Hepatocyte (in vitro differentiated cells): ENCODE results near the gene DNAAF8. TPM values are rescaled to one million over a fixed set of nuclear protein-coding genes. Genes with fewer than 3 reads are reported as not detected.

Source experiments
- DNase-seq: peaks from one replicate; pipeline ENCODE4 v3.0.0-alpha.2; 2016; ENCODE audit warnings: low spot score
- H2AFZ ChIP-seq: fragments of 200-600 bp; sonication (generic); 2 replicates; pipeline ENCODE4 v1.6.0; 2016; ENCODE audit warnings: antibody characterized with exemption, mild to moderate bottlenecking
- H3K27ac ChIP-seq: fragments of 200-600 bp; sonication (generic); 2 replicates; pipeline ENCODE4 v1.5.1; 2016; ENCODE audit warnings: mild to moderate bottlenecking
- H3K27me3 ChIP-seq: fragments of 200-600 bp; sonication (generic); 2 replicates; pipeline ENCODE4 v1.6.1; 2016
- H3K36me3 ChIP-seq: fragments of 200-600 bp; sonication (generic); replicated peaks from 2 replicates; pipeline ENCODE4 v1.5.1; 2016; ENCODE audit warnings: low read depth; ENCODE audit not compliant: insufficient read depth
- H3K4me1 ChIP-seq: fragments of 200-600 bp; sonication (generic); 2 replicates; pipeline ENCODE4 v1.5.1; 2016; ENCODE audit warnings: mild to moderate bottlenecking, moderate library complexity; ENCODE audit not compliant: insufficient read depth
- H3K4me2 ChIP-seq: fragments of 200-600 bp; sonication (generic); 2 replicates; pipeline ENCODE4 v1.6.0; 2016
- H3K4me3 ChIP-seq: fragments of 200-600 bp; sonication (generic); 2 replicates; pipeline ENCODE4 v1.5.1; 2016; ENCODE audit warnings: mild to moderate bottlenecking
- H3K79me2 ChIP-seq: fragments of 200-600 bp; sonication (generic); 2 replicates; pipeline ENCODE4 v1.6.0; 2017; ENCODE audit warnings: mild to moderate bottlenecking
- H3K9me2 ChIP-seq: fragments of 200-600 bp; sonication (generic); replicated peaks from 2 replicates; pipeline ENCODE4 v1.6.0; 2017; ENCODE audit warnings: mild to moderate bottlenecking; ENCODE audit not compliant: insufficient read depth
- H3K9me3 ChIP-seq: fragments of 200-600 bp; sonication (generic); 2 replicates; pipeline ENCODE4 v1.5.1; 2016; ENCODE audit warnings: low read depth, mild to moderate bottlenecking
- H4K20me1 ChIP-seq: fragments of 200-600 bp; sonication (generic); 2 replicates; pipeline ENCODE4 v1.6.0; 2016; ENCODE audit warnings: mild to moderate bottlenecking; ENCODE audit not compliant: insufficient read depth, poor library complexity, severe bottlenecking
- EZH2 ChIP-seq: fragments of 200-600 bp; sonication (generic); IDR thresholded peaks from 2 replicates; pipeline ENCODE4 v1.6.1; 2016; ENCODE audit warnings: antibody characterized with exemption, mild to moderate bottlenecking, borderline replicate concordance
- EZH2phosphoT487 ChIP-seq: fragments of 200-600 bp; sonication (generic); IDR thresholded peaks from one replicate; pipeline ENCODE4 v1.6.1; 2018; ENCODE audit warnings: antibody characterized with exemption, mild to moderate bottlenecking, low read depth, moderate library complexity; ENCODE audit not compliant: unreplicated experiment, severe bottlenecking
- WGBS: methylation state at CpG from one replicate; pipeline ENCODE4 v1.1.6; 2016; ENCODE audit warnings: low lambda C conversion rate; ENCODE audit errors: missing lambda C conversion rate; 5-methylcytosine and 5-hydroxymethylcytosine counted together
- polyA plus RNA-seq: library from polyadenylated mRNA; unstranded; fragments of >200 nt; fragmentation: Nextera tagmentation; extraction: Ambion mirVana; gene quantifications from 2 replicates; pipeline ENCODE4 v1.2.1, GENCODE V29; 2016
- total RNA-seq: library from RNA; depleted of rRNA; stranded (reverse); fragments of >200 nt; gene quantifications from 2 replicates; pipeline ENCODE4 v1.2.3, GENCODE V29; 2014
- TF ChIP-seq, protein P1 (sequence below): fragments of 200-600 bp; sonication (generic); IDR thresholded peaks from 2 replicates; pipeline ENCODE4 v1.5.1; 2016; ENCODE audit warnings: antibody characterized with exemption, mild to moderate bottlenecking; ENCODE audit not compliant: poor library complexity

DNAAF8 gene
- total and polyA plus RNA-seq, 2 experiments from 2014 or later, result 0.23 to 1.6 TPM

- Histone ChIP-seq H3K27me3 (no peaks in the 10 kb centered on the region), H2AFZ (peak overlapping the region; percentile 63), H3K79me2 (peaks cover 29% of the 10 kb centered on the region), H3K4me3 (peak overlapping the region; percentile 30), H3K36me3 (no peaks in the 10 kb centered on the region), H3K4me2 (peak overlapping the region; percentile 92), H3K4me1 (peaks cover 5% of the 10 kb centered on the region), H3K9me3 (no peaks in the 10 kb centered on the region), H4K20me1 (no peaks in the 10 kb centered on the region), H3K9me2 (no peaks in the 10 kb centered on the region), H3K27ac (peak overlapping the region; percentile 65)
- WGBS, result under 1% methylated on average over 18 of the region's 19 CpGs
- peak; percentile 34 for DNase-seq
- TF ChIP-seq, protein P1, sequence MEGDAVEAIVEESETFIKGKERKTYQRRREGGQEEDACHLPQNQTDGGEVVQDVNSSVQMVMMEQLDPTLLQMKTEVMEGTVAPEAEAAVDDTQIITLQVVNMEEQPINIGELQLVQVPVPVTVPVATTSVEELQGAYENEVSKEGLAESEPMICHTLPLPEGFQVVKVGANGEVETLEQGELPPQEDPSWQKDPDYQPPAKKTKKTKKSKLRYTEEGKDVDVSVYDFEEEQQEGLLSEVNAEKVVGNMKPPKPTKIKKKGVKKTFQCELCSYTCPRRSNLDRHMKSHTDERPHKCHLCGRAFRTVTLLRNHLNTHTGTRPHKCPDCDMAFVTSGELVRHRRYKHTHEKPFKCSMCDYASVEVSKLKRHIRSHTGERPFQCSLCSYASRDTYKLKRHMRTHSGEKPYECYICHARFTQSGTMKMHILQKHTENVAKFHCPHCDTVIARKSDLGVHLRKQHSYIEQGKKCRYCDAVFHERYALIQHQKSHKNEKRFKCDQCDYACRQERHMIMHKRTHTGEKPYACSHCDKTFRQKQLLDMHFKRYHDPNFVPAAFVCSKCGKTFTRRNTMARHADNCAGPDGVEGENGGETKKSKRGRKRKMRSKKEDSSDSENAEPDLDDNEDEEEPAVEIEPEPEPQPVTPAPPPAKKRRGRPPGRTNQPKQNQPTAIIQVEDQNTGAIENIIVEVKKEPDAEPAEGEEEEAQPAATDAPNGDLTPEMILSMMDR, result no peak
- no peak for TF ChIP-seq EZH2
- TF ChIP-seq EZH2phosphoT487, result no peak
These were observed 632 bp upstream of the DNAAF8 start for GRCh38 chr16:4733747-4734062.

GRCh38 chr16:4734730-4735535 lies 596 bp downstream of the DNAAF8 start:
- no peak for TF ChIP-seq EZH2phosphoT487
- TF ChIP-seq, protein P1, result no peak
- TF ChIP-seq EZH2, result no peak
- Histone ChIP-seq H3K4me2 (peak overlapping the region; percentile 92), H3K36me3 (no peaks in the 10 kb centered on the region), H3K27me3 (no peaks in the 10 kb centered on the region), H3K4me1 (peaks cover 5% of the 10 kb centered on the region), H2AFZ (peak overlapping the region; percentile 85), H4K20me1 (no peaks in the 10 kb centered on the region), H3K9me3 (no peaks in the 10 kb centered on the region), H3K9me2 (no peaks in the 10 kb centered on the region), H3K79me2 (peaks cover 26% of the 10 kb centered on the region), H3K27ac (peak overlapping the region; percentile 72), H3K4me3 (peak overlapping the region; percentile 74)
- peak; percentile 95 for DNase-seq
- 12% methylated on average over 38 of the region's 38 CpGs for WGBS

GRCh38 chr16:4736546-4736945 lies 2.2 kb downstream of the DNAAF8 start:
- Histone ChIP-seq H3K4me3 (no peak overlapping the region), H3K9me2 (no peaks in the 10 kb centered on the region), H3K36me3 (no peaks in the 10 kb centered on the region), H4K20me1 (no peaks in the 10 kb centered on the region), H3K4me2 (no peak overlapping the region), H2AFZ (no peak overlapping the region), H3K4me1 (peaks cover 5% of the 10 kb centered on the region), H3K79me2 (peaks cover 20% of the 10 kb centered on the region), H3K9me3 (no peaks in the 10 kb centered on the region), H3K27me3 (no peaks in the 10 kb centered on the region), H3K27ac (no peak overlapping the region)
- TF ChIP-seq EZH2, result no peak
- TF ChIP-seq, protein P1, result no peak
- TF ChIP-seq EZH2phosphoT487, result no peak
- 81% methylated on average over 4 of the region's 4 CpGs for WGBS
- DNase-seq, result no peak
